NCI-H510A (cell line): ENCODE data around the gene MVD.

Source experiments
- DNase-seq: peaks from one replicate; lab custom pipeline; 2025; lab: John Stamatoyannopoulos, UW

MVD gene

DNA sequence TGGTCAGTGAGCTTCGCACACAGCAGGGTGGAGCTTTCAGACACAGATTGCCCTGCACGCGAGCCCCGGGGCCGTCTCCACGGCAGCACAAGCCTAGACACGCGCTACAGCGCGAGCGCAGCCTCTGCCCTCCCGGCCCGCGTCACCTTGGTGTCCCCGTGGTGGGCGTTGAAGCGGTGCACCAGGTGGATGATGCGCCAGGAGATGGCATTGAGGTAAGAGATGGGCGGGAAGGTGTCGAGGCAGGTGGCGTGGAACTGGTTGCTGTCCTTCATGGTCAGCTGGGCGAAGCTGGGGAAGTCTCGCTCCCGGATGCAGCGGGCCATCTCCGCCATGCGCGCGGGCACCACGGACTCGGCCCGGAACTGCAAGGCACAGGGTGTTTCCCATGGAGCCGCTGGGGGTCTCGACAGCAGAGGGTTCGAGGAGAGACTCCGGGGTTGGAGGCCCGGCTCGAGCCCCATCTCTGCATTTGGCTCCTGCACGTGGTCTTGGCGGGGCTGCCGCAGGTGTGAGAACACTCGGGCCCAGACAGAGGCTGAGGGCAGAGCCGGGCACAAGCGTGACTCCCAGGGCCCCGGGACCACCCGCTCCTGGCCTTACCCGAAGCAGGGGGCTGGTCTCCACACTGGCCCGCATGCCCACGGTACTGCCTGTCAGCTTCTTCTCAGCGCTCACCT, 7.7 kb downstream of the MVD start:
- DNase-seq = no peak

DNA sequence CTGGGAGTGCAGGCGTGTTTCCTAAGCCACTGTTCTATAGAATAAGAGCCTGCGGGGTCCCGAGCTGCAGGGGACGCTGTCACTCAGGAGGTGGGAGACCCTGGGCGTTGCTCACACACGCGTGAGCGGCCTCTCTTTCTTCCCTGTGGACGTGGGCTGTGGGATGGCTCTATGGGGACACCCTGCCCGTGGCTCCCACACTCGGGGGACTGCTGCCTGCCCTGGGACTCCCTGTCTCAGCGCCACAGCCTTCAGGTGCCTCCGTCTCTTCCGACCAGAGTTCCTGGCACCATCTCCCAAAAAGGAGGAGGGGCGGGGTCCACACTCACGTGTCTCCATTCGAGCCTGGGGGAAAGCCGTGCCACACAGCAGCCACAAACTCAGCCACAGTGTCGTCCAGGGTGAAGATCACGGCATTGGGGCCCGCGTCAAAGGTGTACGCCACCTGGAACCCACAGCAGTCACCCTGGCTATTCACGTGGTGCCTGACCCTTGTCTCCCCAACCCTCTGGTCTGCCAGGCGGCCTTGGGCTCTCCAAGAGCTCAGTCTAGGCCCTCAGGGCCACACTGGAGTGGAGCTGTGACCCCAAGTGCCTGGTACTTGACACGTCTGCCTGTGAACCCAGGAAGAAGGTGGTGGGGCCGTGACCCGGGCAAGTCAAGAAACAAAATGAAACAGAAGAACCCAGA, 8.4 kb downstream of the MVD start:
- DNase-seq = no peak

GRCh38 chr16:88653596-88654362, 9.1 kb downstream of the MVD start:
- no peak for DNase-seq

GRCh38 chr16:88653101-88653500, 9.8 kb downstream of the MVD start:
- DNase-seq = no peak

GRCh38 chr16:88652762-88653063, 10.2 kb downstream of the MVD start:
- no peak for DNase-seq

DNA sequence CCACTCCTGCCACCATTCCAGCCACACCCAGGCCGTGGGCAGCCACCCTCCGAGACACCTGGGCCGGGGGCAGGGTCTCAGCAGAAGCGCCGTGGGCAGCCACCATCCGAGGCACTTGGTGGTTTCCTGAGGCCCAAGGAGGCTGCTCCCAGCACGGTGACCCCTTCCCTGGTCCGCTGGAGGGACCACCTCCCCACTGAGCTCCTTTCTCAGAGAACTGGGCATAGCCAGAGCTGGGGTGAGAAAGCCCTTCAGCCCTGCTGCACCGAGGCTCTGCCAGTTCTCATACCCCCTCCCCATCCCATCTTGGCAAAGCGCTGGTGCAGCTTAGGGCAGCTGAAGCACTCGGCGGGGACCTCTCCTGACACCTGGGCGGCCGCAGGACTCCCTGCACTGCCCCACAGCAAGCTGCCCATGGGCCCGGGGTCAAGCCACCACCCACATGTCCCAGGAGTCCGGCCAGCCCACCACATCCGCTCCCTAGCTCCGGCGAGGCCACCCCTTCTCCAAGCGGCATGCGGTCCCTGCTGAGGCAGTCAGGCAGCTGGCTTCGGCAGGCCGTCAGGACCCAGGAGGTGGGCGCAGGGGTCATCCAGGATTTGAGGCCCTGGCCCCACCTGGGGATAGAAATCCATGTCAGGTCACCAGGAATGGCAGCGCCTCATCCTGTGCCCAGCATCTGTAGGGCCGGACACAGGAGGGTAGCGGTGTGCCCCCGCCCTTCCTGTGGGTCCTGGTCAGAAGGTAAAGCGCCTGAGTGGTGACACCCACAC, 10.7 kb downstream of the MVD start:
- no peak for DNase-seq

DNA sequence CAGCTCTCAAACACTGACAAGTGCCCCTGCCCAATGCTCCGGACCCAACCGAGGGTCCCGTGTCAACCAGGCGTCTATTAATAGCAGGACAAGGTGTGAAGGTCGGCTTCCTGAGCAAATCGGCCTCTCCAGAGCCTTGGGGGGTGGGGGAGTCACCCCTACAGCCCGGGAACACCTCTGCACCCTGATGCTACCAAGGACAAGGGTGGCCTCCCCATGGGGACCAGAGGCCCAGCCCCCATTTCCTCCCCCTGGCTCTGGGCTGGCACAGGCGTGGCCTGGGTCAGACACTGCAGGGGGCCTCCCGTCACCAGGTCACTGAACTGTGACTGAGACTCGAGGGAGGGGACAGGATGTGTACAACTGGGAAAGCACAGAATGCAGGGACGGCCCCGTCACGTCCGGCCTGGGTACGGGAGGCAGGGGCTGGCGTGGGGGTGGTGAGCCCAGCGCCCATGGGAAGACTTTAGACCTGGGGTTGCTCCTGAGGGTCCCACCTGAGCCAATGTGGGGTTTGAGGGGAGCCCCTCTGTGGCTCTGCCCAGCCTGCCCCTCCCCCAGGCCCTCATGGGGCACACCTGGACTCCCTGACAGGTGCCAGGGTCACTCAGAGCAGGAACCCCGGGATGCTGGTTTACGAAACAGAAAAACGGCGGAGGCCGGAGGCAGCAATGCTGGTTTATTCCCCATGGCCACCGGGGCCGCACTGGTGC, 11.5 kb downstream of the MVD start:
- DNase-seq = peak; percentile 64

DNA sequence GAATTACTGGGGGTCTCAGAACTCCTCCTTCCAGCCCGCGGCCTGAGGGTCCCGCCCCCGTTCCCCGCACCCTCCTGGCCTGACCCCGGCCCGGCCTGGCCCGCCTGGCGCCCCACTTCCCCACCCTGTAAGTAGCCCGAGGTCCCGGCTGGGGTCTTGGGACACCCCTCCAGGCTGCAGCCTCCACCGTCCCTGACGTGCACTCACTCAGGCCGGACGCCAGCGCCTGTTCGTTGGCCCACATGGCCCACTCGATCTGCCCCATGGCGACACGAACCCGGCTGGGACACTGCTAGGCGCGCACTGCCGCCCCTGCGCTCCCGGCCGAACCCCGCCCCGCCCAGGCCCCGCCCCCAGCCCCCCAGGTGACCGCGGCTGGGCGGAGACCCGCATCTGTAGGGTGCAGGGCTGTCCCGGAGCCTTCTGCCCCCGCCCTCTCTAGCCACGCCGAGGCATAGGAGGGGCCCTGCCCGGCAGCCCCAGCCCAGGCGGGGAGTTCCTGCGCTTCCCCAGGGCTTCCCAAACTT, 12.1 kb downstream of the MVD start, which contains the start of gene CYBA:
Gene CYBA (minus strand): TSS at position 305 of the 527 bp plus-strand sequence. CDS start 40 bp downstream, at position 265.
- no peak for DNase-seq

DNA sequence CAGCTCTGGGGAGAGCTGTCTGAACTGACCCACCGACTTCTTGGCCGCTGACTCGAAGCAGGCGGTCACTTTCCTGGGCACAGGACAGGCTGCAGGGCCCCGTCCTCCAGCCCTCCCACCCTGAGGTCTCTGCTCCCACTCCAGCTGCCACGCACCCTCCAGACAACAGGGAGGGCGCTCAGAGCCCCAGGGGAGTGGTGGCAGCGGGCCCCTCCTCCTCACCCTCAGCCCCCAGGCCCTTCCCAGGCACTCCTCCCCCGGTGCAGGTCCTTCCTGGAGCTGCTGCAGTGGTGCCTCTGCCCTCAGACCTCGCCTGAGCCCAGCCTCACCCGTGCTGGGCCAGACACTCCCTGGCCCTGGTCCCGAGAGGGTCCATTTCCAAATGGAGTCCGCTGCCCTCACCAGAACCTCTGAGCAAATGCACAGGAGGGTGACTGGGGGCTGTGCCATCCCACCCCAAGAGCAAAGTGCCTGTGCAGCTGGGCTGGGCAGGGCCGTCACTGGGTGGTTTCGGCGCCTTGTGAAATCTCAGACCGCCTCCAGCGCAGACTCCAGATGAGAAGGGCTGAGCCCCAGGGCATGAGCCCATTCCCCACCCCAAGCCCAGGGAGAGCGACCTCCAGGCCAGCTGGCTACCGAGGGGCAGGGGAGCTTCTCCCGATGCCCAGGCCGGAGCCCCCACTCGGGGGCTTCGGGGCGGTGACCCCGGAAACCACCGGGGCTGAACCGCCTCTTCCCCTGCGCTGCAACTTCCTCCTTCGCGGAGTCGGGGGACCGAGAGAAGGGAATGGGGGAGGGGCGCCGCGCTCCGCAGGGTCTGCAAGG, 12.8 kb downstream of the MVD start:
- DNase-seq = no peak

DNA sequence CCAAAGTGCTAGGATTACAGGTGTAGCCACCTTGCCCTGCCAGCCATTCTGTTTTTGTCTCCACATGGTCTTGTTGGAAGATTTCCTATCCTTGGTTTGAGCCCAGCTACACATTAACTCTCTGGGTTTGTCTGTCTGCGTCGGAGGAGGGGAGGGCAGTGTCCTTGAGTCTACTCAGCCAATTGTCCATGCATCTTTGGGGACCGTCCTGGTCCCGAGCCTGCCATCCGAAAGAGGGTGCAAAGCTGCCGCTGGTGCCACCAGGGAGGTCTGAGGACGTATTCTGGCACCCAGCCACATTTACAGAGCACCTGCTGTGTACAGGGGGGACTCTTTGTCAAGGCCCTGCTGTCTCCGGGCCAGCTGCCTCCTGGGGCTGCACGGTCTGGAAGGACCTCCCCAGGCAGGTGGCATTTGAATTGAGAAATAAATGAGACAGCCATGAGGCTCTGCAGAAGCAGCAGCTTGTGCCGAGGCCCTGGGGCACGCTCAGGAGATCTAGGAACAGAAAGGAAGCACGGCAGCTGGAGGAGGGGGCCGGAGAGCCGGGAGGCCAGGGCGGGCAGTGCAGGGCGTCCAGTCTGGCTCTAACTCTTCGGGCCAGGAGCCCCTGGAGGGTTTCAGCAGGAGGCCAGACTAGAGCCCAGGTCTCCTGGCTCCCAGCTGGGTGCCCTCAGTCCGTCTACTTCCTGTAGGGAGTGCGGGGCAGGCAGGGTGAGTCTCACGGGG, 13.5 kb downstream of the MVD start:
- DNase-seq = no peak

DNA sequence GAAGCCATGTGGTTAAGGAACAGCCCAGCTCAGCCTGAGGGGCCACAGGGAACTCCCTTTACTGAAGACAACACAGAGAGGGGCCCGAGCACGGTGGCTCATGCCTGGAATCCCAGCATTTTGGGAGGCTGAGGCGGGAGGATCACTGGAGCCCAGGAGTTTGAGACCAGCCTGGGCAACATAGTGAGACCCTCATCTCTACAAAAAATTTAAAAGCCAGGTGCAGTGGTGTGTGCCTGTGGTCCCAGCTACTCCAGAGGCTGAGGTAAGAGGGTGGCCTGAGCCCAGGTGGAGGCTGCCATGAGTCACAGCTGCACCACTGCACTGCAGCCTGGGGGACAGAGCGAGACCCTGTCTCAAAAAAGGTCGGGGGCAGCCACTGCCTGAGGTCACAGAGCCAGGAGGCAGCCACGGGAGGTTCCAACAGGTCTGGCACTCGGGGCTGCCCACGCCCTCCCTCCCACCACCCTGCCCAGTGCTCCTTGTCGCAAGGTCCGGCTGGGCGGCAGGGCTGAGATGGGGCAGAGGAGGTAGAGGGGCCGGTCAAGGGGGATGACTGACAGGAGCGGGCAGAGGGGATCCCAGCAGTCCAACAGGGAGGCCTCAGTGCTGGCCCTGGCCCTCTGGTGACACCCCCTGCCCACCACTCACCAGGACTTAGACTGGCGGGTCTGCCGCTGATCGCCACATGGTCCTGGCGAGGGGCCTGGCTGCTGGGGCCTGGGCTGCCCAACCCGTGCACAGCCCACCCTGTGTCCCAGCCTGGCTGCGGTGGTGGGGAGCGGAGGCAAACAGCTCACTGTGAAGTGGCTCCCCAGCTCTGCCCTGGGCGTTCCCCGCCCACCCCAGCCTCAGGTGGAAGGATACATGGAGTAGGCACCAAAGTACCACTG, 15.5 kb downstream of the MVD start:
- DNase-seq = no peak

DNA sequence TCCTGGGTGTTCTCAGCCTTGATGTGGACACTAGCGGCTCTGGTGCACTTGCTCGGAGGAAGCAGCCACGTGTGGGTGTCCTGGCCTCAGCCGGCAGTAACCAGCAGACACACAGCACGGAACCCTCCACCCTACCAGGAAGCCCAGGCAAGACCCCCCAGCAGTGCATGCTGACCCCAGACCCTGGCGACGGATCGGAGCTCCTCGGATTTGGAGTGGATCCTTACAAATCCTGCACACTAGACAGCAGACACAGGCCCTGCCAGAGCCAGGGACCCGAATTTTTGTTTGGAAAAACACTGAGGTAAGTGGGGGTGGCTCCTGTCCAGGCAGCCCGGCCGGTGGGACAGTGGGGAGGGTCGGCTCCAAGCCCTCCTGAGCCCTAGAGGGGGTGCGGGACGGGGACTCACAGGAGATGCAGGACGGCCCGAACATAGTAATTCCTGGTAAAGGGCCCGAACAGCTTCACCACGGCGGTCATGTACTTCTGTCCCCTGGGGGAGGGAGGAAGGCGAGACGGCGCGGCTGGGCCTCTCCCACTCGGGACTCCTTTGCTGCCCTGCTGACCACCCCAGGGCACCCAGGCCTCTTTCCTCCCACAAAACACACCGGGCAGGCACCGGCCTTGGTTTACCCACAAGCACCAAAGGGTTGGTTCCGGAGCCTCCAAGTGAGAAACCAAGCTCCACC, 16.4 kb downstream of the MVD start:
- DNase-seq = no peak

DNA sequence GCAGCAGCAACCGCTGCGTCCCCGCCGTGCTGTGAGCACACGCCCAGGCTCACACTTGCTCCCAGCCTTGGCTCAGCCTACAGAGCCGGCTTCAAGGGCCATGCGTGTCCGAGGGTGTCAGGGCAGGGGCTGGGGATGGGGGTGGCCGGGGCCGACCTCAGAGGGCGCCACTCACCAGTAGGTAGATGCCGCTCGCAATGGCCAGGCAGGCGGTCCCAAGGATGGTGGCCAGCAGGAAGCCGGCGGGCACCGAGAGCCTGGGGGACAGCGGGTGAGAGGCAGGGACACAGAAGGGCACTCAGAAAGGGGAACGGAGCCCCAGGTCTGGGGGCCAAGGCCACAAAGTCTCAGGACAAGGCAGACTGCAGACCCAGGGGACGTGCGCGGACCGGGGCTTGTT, 16.9 kb downstream of the MVD start:
- no peak for DNase-seq

DNA sequence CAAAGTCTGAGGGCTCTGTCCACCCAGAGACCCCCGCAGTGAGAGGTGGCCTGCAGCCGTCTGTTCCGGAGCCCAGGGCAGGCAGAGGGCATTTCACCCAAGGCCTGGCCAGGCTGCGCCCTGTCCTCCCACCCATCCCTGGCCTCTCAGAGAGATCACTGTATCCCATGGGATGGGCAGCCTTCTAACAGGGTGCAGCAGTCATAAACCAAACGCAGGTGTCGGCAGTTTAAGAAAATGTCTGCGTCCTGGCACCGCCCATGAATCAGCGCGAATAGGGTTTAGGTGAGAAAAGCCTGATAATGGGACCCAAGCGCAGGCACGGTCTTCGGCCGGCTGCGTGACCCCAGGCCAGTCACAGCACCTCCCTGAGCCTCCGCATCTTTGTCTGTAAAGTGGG, 17.4 kb downstream of the MVD start:
- DNase-seq = no peak

GRCh38 chr16:88643644-88643932, 19.3 kb downstream of the MVD start:
- DNase-seq = no peak

DNA sequence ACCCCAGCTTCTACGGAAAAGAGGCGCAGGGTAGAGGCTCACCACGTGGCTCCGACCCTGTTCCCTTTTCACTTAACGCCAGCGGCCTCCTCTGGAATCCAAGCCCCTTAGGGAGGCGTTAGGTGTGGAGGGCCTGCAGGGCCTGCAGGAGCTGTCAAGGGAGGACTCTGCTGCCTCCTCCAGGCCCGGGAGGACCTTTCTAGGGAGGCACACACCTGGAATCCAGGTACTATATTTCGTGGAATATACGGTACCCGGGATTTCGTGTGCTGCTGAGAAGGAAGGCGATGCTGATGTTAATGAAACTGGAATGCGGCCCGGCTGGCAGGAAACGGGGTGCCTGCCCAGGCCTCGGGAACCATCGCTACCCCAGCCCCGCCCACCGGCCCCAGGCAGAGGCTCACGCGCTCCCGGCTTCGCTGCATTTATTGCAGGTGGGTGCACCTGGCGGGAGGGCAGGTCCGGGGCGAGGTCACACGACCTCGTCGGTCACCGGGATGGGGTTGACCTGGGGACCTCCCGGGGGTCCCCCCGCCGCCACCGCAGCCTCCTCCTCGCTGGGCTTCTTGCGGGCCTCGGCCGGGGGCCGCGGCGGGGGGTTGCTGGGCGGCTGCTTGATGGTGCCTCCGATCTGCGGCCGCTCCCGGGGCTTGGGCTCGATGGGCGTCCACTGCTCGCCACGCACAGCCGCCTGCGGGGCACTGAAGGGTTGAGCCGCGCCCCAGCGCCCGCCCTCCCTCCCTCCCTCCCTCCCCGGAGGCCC, 19.8 kb downstream of the MVD start:
- no peak for DNase-seq

DNA sequence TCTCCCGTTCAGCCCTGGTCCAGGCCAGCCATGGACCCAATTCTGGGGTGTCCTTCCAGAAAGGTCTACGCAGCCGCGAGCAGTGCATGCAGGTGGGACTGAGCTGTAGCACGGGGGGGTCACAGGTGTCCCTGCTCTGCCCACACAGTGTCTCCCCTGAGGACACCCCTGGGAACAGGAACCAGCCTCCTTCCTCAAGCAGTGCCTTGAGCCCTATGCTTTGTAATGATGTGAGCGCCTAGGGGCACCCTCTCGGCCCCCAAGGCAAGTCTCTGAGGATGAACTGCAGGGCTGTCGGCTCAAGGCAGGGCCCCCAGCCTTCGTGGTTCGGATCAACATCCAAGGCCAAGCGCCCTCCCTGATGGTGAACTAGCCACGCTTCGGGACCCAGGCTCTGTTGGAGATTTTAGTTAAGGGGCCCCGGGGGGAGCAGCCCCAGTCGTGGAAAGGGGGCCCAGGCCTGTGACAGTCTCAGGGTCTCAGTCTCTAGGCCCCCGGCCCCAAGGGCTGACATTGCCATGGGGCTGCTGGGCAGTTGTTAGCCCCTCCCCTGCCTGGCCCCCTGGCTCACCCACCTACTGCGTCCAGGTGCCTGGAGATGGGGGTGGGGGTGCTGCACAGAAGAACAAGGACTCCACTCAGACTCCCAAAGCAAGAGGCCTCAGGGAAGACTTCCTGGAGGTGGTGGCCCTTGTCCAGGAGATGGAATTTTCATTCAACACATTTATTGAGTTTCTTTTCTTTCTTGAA, 22.2 kb downstream of the MVD start:
- no peak for DNase-seq
